HS-5 (cell line): ENCODE results near the gene ZNF669.

Experiments used
- DNase-seq: peaks from one replicate; pipeline ENCODE4 v3.0.0-alpha.2; 2012; ENCODE audit warnings: low read depth

ZNF669 gene

DNA sequence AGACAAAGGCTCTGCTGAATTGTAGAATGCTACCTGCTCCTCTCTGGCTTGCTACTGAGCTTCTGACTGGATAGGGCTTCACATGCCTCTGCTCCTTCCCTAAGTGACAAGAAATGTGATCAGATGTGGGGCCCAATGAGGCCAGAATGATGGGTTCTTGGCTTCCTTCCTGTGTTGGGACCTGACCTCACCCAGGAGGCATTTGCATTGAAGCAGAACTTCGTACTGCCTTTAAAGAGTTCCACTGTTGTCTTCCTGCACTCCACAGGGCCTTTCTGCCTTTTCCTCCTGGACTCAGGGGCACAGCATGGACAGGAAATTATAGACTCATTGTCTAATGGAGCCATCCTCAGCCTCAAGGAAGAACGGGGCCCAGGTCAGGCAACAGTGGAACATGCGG, 39.9 kb downstream of the ZNF669 start:
- DNase-seq: no peak

- DNase-seq: no peak
Observed at GRCh38 chr1:247060771-247061170, 43.4 kb downstream of the ZNF669 start.

- DNase-seq: no peak
Observed at GRCh38 chr1:247056071-247056470, 48.1 kb downstream of the ZNF669 start.

GRCh38 chr1:247054992-247055415, 49.2 kb downstream of the ZNF669 start:
- no peak for DNase-seq
